ENCODE results near the gene KIFC3.

GRCh38 chr16:57834936-57835335 is 32.6 kb upstream of the KIFC3 start:
- TF ChIP-seq CTCF (IDR thresholded peaks at IDR 0.05; ENCODE audit: insufficient read depth, low read depth, low read length), result no peak
- TF ChIP-seq EZH2 (IDR thresholded peaks at IDR 0.05; ENCODE audit: insufficient read depth, low read length), result no peak
